HepG2 (cell line): ENCODE measurements around the gene HPCAL1. TPM values are rescaled to one million over a fixed set of nuclear protein-coding genes. Genes with fewer than 3 reads are reported as not detected.

ENCODE experiments used
- EHMT2 ChIP-seq: fragments of 200-600 bp; sonication (generic); IDR thresholded peaks from 2 replicates; pipeline ENCODE4 v1.7.0; 2017; ENCODE audit warnings: antibody characterized with exemption, low read depth, low read length, borderline replicate concordance
- HNRNPUL1 ChIP-seq: fragments of 200-400 bp; formaldehyde crosslinking; IDR thresholded peaks from 2 replicates; pipeline ENCODE4 v1.6.1; 2017; ENCODE audit warnings: low read depth, mild to moderate bottlenecking, low read length, moderate library complexity
- KAT8 ChIP-seq: IDR thresholded peaks from 2 replicates; pipeline ENCODE4 v1.6.1; 2016; ENCODE audit warnings: missing genetic modification reagents, missing compliant biosample characterization
- MAZ ChIP-seq, 2 experiments: sonication (generic) in 1 of 2; formaldehyde crosslinking in 1 of 2; IDR thresholded peaks; 2 replicates each; pipeline versions ENCODE4 v1.5.0 to v1.6.1; 2012 to 2020; ENCODE audit warnings: low read depth in 2 of 2, mild to moderate bottlenecking in 2 of 2, borderline replicate concordance in 1 of 2, improper control_type of control experiment in 1 of 2, low read length in 1 of 2, missing genetic modification reagents in 1 of 2, moderate library complexity in 1 of 2
- RBM22 ChIP-seq: fragments of 200-400 bp; formaldehyde crosslinking; optimal IDR thresholded peaks from 2 replicates; pipeline ENCODE3; 2017; ENCODE audit warnings: mild to moderate bottlenecking, low read length, moderate library complexity
- RXRA ChIP-seq: sonication (generic); formaldehyde crosslinking; IDR thresholded peaks from 2 replicates; pipeline ENCODE4 v1.5.1; 2020; ENCODE audit warnings: missing genetic modification reagents
- RXRB ChIP-seq: IDR thresholded peaks from 2 replicates; pipeline ENCODE4 v1.6.1; 2016; ENCODE audit warnings: borderline replicate concordance, missing genetic modification reagents, missing compliant biosample characterization
- SIN3A ChIP-seq: IDR thresholded peaks from 2 replicates; pipeline ENCODE4 v1.6.1; 2011; ENCODE audit warnings: low read depth, mild to moderate bottlenecking, control low read depth, low read length, borderline replicate concordance
- ZNF256 ChIP-seq: sonication (generic); formaldehyde crosslinking; conservative IDR thresholded peaks from 2 replicates; pipeline ENCODE4 v1.4.0; 2020; ENCODE audit warnings: missing genetic modification reagents
- ZNF431 ChIP-seq: sonication (generic); formaldehyde crosslinking; IDR thresholded peaks from 2 replicates; pipeline ENCODE4 v1.9.0; 2022; ENCODE audit warnings: missing genetic modification reagents, low read depth, mild to moderate bottlenecking, borderline replicate concordance
- ZNF747 ChIP-seq: sonication (generic); formaldehyde crosslinking; IDR thresholded peaks from 2 replicates; pipeline ENCODE4 v1.8.1; 2023; ENCODE audit warnings: missing genetic modification reagents, mild to moderate bottlenecking, borderline replicate concordance
- ZZZ3 ChIP-seq: sonication (generic); formaldehyde crosslinking; IDR thresholded peaks from 2 replicates; pipeline ENCODE4 v1.4.0; 2020; ENCODE audit warnings: missing genetic modification reagents, mild to moderate bottlenecking, borderline replicate concordance
- polyA plus RNA-seq, 8 experiments: library from polyadenylated mRNA; depleted of rRNA in 3 of 8; stranded (reverse) in 7 of 8; unstranded in 1 of 8; fragments of >200 nt; fragmentation: Illumina TruSeq in 4 of 8; extraction: Trizol in 4 of 8; gene quantifications; 2 replicates each; pipeline versions ENCODE4 v1.2.1 to v1.2.3, GENCODE V29; 2011 to 2016; ENCODE audit warnings: low read depth in 4 of 8, missing spikeins in 1 of 8, mixed read lengths in 1 of 8; ENCODE audit not compliant: insufficient read depth in 1 of 8
- total RNA-seq, 5 experiments: library from RNA; depleted of rRNA; stranded (reverse); fragments of >200 nt; fragmentation: Illumina TruSeq; extraction: Trizol; gene quantifications; 2 replicates each; pipeline ENCODE4 v1.2.3, GENCODE V29; 2016; ENCODE audit warnings: low read depth in 1 of 5
- TF ChIP-seq, protein P1 (sequence below): sonication (generic); formaldehyde crosslinking; IDR thresholded peaks from 2 replicates; pipeline ENCODE4 v1.4.0; 2020; ENCODE audit warnings: missing genetic modification reagents
- TF ChIP-seq, protein P2 (sequence below): sonication (generic); formaldehyde crosslinking; IDR thresholded peaks from 2 replicates; pipeline ENCODE4 v1.4.0; 2020; ENCODE audit warnings: missing genetic modification reagents, low read depth, mild to moderate bottlenecking, borderline replicate concordance
- TF ChIP-seq, protein P3 (sequence below): sonication (generic); formaldehyde crosslinking; IDR thresholded peaks from 2 replicates; pipeline ENCODE4 v1.8.0; 2022; ENCODE audit warnings: mild to moderate bottlenecking, missing genetic modification reagents; ENCODE audit not compliant: insufficient replicate concordance
- TF ChIP-seq, protein P4 (sequence below): sonication (generic); formaldehyde crosslinking; IDR thresholded peaks from 2 replicates; pipeline ENCODE4 v1.8.1; 2023; ENCODE audit warnings: mild to moderate bottlenecking, moderate library complexity, missing genetic modification reagents
- TF ChIP-seq, protein P5 (sequence below): IDR thresholded peaks from 2 replicates; pipeline ENCODE4 v1.6.1; 2016
- TF ChIP-seq, protein P6 (sequence below): sonication (generic); formaldehyde crosslinking; IDR thresholded peaks from 2 replicates; pipeline ENCODE4 v1.5.0; 2020; ENCODE audit warnings: missing genetic modification reagents, mild to moderate bottlenecking, borderline replicate concordance

HPCAL1 gene
- total and polyA plus RNA-seq, 2 of the 13 experiments (the other 11 are each of a cell fraction or from before 2014, with no cell fraction given) = 29.5 to 29.9 TPM

DNA sequence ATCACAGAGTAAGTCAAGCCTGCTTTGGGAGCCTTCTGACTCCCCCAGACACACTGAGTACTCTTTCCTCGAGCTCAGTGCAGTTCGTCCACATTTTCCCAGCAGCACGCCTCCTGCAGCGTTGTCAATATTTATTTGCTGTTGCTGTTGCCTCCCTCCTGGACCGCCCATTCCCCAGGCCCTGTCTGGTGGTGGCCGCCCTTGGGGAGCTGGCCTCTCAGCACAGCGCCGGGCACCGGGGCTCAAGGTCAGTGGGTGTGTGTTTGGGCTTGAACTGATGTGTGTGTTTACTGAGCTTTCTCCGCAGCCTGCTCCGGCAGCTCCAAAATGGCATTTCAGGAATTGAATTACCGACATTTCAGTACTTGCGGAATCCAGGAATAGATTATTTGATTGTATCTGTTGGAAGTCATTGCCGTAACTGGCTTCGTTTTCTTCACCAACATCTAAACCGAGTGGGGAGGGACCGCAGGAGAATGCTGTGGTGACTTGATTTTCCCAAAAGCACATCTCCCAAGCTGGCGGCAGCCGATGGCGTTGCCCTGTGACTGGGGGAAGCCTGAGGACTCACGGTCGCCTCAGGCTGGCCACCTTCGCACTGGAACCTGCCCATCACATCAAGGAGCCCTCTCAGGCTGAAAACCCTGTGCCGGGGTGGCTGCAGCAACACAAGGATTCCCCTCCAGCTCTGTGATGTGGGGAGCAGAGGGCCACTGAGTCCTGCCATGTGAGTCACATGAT lies 66.0 kb downstream of the HPCAL1 start (continued):
- TF ChIP-seq, protein P1, sequence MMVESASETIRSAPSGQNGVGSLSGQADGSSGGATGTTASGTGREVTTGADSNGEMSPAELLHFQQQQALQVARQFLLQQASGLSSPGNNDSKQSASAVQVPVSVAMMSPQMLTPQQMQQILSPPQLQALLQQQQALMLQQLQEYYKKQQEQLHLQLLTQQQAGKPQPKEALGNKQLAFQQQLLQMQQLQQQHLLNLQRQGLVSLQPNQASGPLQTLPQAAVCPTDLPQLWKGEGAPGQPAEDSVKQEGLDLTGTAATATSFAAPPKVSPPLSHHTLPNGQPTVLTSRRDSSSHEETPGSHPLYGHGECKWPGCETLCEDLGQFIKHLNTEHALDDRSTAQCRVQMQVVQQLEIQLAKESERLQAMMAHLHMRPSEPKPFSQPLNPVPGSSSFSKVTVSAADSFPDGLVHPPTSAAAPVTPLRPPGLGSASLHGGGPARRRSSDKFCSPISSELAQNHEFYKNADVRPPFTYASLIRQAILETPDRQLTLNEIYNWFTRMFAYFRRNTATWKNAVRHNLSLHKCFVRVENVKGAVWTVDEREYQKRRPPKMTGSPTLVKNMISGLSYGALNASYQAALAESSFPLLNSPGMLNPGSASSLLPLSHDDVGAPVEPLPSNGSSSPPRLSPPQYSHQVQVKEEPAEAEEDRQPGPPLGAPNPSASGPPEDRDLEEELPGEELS (CRISPR knock-in tag) = peak; percentile 100
- peak; percentile 98 for TF ChIP-seq RXRB (CRISPR knock-in tag)
- TF ChIP-seq RBM22 = no peak
- no peak for TF ChIP-seq ZNF256 (CRISPR knock-in tag)
- TF ChIP-seq RXRA (CRISPR knock-in tag) = peak; percentile 98
- TF ChIP-seq KAT8 (CRISPR knock-in tag) = peak; percentile 88
- TF ChIP-seq, protein P2, sequence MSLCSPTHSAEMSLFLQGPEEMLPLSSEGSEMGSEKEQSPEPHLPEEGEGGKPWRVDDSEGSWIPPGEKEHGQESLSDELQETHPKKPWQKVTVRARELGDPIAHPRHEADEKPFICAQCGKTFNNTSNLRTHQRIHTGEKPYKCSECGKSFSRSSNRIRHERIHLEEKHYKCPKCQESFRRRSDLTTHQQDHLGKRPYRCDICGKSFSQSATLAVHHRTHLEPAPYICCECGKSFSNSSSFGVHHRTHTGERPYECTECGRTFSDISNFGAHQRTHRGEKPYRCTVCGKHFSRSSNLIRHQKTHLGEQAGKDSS (CRISPR knock-in tag) = peak; percentile 56; the same call in 1 of the 2 replicates
- TF ChIP-seq, protein P3, sequence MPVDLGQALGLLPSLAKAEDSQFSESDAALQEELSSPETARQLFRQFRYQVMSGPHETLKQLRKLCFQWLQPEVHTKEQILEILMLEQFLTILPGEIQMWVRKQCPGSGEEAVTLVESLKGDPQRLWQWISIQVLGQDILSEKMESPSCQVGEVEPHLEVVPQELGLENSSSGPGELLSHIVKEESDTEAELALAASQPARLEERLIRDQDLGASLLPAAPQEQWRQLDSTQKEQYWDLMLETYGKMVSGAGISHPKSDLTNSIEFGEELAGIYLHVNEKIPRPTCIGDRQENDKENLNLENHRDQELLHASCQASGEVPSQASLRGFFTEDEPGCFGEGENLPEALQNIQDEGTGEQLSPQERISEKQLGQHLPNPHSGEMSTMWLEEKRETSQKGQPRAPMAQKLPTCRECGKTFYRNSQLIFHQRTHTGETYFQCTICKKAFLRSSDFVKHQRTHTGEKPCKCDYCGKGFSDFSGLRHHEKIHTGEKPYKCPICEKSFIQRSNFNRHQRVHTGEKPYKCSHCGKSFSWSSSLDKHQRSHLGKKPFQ = peak; percentile 78
- TF ChIP-seq MAZ (IDR thresholded peaks at IDR 0.05; ENCODE audit: borderline replicate concordance, low read depth, low read length) = 0 out of 2 replicates have a peak, but pooled peaks have one; percentile 61
- peak; percentile 67; the same call in 1 of the 2 replicates for TF ChIP-seq MAZ (CRISPR knock-in tag; IDR thresholded peaks at IDR 0.05; ENCODE audit: low read depth)
- peak; percentile 77; the same call in 1 of the 2 replicates for TF ChIP-seq ZNF747 (CRISPR knock-in tag)
- TF ChIP-seq EHMT2 = no peak
- peak; percentile 15; the same call in 1 of the 2 replicates for TF ChIP-seq ZNF431 (CRISPR knock-in tag)
- peak; percentile 43; the same call in 1 of the 2 replicates for TF ChIP-seq ZZZ3
- peak; percentile 87 for TF ChIP-seq SIN3A
- TF ChIP-seq, protein P4, sequence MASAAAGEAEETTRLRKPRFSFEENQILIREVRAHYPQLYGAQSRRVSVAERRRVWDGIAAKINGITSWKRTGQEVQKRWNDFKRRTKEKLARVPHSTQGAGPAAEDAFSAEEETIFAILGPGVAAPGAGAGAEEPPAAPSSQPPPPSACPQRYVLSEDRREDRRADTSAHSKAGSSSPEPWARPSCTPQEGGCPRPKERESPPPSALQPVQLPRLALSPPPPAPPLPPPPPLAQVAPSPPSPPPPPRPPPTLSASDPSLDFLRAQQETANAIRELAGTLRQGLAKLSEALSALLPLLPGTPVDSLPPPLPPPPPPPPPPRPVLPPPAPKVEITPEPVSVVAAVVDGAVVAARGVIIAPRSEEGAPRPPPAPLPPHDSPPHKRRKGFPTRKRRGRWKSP (CRISPR knock-in tag) = peak; percentile 91
- TF ChIP-seq, protein P5, sequence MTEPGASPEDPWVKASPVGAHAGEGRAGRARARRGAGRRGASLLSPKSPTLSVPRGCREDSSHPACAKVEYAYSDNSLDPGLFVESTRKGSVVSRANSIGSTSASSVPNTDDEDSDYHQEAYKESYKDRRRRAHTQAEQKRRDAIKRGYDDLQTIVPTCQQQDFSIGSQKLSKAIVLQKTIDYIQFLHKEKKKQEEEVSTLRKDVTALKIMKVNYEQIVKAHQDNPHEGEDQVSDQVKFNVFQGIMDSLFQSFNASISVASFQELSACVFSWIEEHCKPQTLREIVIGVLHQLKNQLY (CRISPR knock-in tag) = peak; percentile 95
- TF ChIP-seq, protein P6, sequence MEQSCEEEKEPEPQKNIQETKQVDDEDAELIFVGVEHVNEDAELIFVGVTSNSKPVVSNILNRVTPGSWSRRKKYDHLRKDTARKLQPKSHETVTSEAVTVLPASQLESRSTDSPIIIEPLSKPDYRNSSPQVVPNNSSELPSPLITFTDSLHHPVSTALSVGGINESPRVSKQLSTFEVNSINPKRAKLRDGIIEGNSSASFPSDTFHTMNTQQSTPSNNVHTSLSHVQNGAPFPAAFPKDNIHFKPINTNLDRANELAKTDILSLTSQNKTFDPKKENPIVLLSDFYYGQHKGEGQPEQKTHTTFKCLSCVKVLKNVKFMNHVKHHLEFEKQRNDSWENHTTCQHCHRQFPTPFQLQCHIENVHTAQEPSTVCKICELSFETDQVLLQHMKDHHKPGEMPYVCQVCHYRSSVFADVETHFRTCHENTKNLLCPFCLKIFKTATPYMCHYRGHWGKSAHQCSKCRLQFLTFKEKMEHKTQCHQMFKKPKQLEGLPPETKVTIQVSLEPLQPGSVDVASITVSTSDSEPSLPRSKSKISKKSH (CRISPR knock-in tag) = peak; percentile 42; the same call in 1 of the 2 replicates
- no peak for TF ChIP-seq HNRNPUL1
